Endodermal cell (in vitro differentiated cells): ENCODE results near the gene BOLA3. TPM values are rescaled to one million over a fixed set of nuclear protein-coding genes. Genes with fewer than 3 reads are reported as not detected.

Experiments
- DNase-seq: peaks from one replicate; pipeline ENCODE4 v3.0.0-alpha.2; 2017
- H3K27ac ChIP-seq: 2 replicates; pipeline ENCODE4 v1.5.1; 2013; ENCODE audit warnings: mild to moderate bottlenecking, low read depth, low read length, moderate library complexity
- H3K27me3 ChIP-seq: 2 replicates; pipeline ENCODE4 v1.6.1; 2013; ENCODE audit warnings: mild to moderate bottlenecking, low read length, moderate library complexity; ENCODE audit not compliant: insufficient read depth, control insufficient read depth, poor library complexity, severe bottlenecking
- H3K36me3 ChIP-seq: 2 replicates; pipeline ENCODE4 v1.7.0; 2013; ENCODE audit warnings: mild to moderate bottlenecking, low read length, moderate library complexity; ENCODE audit not compliant: control insufficient read depth, insufficient read depth
- H3K4me1 ChIP-seq: one replicate; pipeline ENCODE4 v1.7.0; 2013; ENCODE audit warnings: low read length; ENCODE audit not compliant: control insufficient read depth, insufficient read depth
- H3K4me3 ChIP-seq: 2 replicates; pipeline ENCODE4 v1.5.1; 2013; ENCODE audit warnings: mild to moderate bottlenecking, low read length, moderate library complexity
- H3K9ac ChIP-seq: 2 replicates; pipeline ENCODE4 v1.6.1; 2013; ENCODE audit warnings: mild to moderate bottlenecking, low read length, moderate library complexity; ENCODE audit not compliant: poor library complexity, severe bottlenecking; ENCODE audit errors: extremely low read depth
- H3K9me3 ChIP-seq: 2 replicates; pipeline ENCODE4 v1.6.1; 2013; ENCODE audit warnings: mild to moderate bottlenecking, low read length, moderate library complexity; ENCODE audit not compliant: control insufficient read depth
- H3K27ac Mint-ChIP-seq: 2 replicates; pipeline ENCODE4 v1.8.0; 2020; ENCODE audit warnings: mixed read lengths
- H3K27me3 Mint-ChIP-seq: 2 replicates; pipeline ENCODE4 v1.8.0; 2021; ENCODE audit warnings: mild to moderate bottlenecking, mixed read lengths; ENCODE audit not compliant: insufficient read depth
- H3K36me3 Mint-ChIP-seq: 2 replicates; pipeline ENCODE4 v1.8.0; 2020; ENCODE audit warnings: low read depth, mixed read lengths
- H3K4me1 Mint-ChIP-seq: 2 replicates; pipeline ENCODE4 v1.8.0; 2020; ENCODE audit warnings: mixed read lengths
- H3K4me3 Mint-ChIP-seq: 2 replicates; pipeline ENCODE4 v1.8.0; 2020; ENCODE audit warnings: mild to moderate bottlenecking, moderate library complexity, mixed read lengths
- H3K9me3 Mint-ChIP-seq: 2 replicates; pipeline ENCODE4 v1.8.0; 2020; ENCODE audit warnings: mild to moderate bottlenecking, mixed read lengths
- CTCF ChIP-seq: fragments of 200-600 bp; sonication (generic); conservative IDR thresholded peaks from 2 replicates; pipeline ENCODE4 v1.5.0; 2021; ENCODE audit warnings: antibody characterized with exemption, mild to moderate bottlenecking
- WGBS, 2 experiments: methylation state at CpG; one replicate each; pipeline versions ENCODE4 v1.1.5 to v1.1.7; 2013; ENCODE audit warnings: missing lambda C conversion rate in 2 of 2, mixed read lengths in 1 of 2; ENCODE audit not compliant: insufficient coverage in 1 of 2, insufficient read length in 1 of 2; 5-methylcytosine and 5-hydroxymethylcytosine counted together
- total RNA-seq, 2 donors: library from RNA; stranded (reverse); fragmentation: NEBNext Ultra II Directional in 1 of 2; extraction: Animal tissue kit (Norgen Biotek cat#: 25700) in 1 of 2; gene quantifications; 2 replicates in 1 of 2; 3 replicates in 1 of 2; pipeline ENCODE4 v1.2.1, GENCODE V29; 2021

BOLA3 gene
- total RNA-seq, 2 donors from 2014 or later: 42.5 to 43.2 TPM

GRCh38 chr2:74101574-74102300 lies 46.0 kb downstream of the BOLA3 start:
- Histone ChIP-seq H3K9me3 (no peaks in the 10 kb centered on the region), H3K9ac (no peak overlapping the region), H3K4me1 (no peaks in the 10 kb centered on the region), H3K36me3 (peaks cover 40% of the 10 kb centered on the region), H3K4me3 (no peak overlapping the region), H3K27me3 (no peaks in the 10 kb centered on the region), H3K27ac (no peak overlapping the region)
- H3K4me3 Mint-ChIP-seq: no peak overlapping the region
- WGBS, 2 experiments: 96 to 98% methylated on average over 22 to 38 of the region's 39 CpGs
- TF ChIP-seq CTCF: no peak
- H3K36me3 Mint-ChIP-seq: peaks cover 39% of the 10 kb centered on the region
- no peaks in the 10 kb centered on the region for H3K9me3 Mint-ChIP-seq
- H3K27ac Mint-ChIP-seq: no peak overlapping the region
- H3K27me3 Mint-ChIP-seq: no peaks in the 10 kb centered on the region
- peak; percentile 30 for DNase-seq
- peaks cover 9% of the 10 kb centered on the region for H3K4me1 Mint-ChIP-seq

- Mint-ChIP-seq H3K9me3 (no peaks in the 10 kb centered on the region), H3K27me3 (no peaks in the 10 kb centered on the region), H3K36me3 (peaks cover 47% of the 10 kb centered on the region), H3K4me3 (no peak overlapping the region), H3K27ac (no peak overlapping the region), H3K4me1 (no peaks in the 10 kb centered on the region)
- H3K4me1 ChIP-seq: no peaks in the 10 kb centered on the region
- no peak overlapping the region for H3K4me3 ChIP-seq
- no peak overlapping the region for H3K27ac ChIP-seq
- WGBS, 2 experiments: 93 to 97% methylated on average over 11 to 25 of the region's 25 CpGs
- no peaks in the 10 kb centered on the region for H3K27me3 ChIP-seq
- no peaks in the 10 kb centered on the region for H3K9me3 ChIP-seq
- TF ChIP-seq CTCF: no peak
- H3K9ac ChIP-seq: no peak overlapping the region
- peak; percentile 27 for DNase-seq
- H3K36me3 ChIP-seq: peaks cover 46% of the 10 kb centered on the region
Measured at GRCh38 chr2:74100254-74101216, 47.2 kb downstream of the BOLA3 start.

GRCh38 chr2:74099835-74100234 lies 47.9 kb downstream of the BOLA3 start:
- H3K9ac ChIP-seq: no peak overlapping the region
- 94 to 100% methylated on average over 3 to 7 of the region's 7 CpGs for WGBS, 2 experiments
- no peaks in the 10 kb centered on the region for H3K27me3 Mint-ChIP-seq

More at GRCh38 chr2:74099835-74100234, 47.9 kb downstream of the BOLA3 start:
- Histone ChIP-seq H3K27me3 (no peaks in the 10 kb centered on the region), H3K9me3 (no peaks in the 10 kb centered on the region), H3K4me3 (no peak overlapping the region), H3K36me3 (peaks cover 48% of the 10 kb centered on the region), H3K27ac (no peak overlapping the region), H3K4me1 (no peaks in the 10 kb centered on the region)
- peak; percentile 30 for DNase-seq
- H3K27ac Mint-ChIP-seq: no peak overlapping the region
- H3K4me3 Mint-ChIP-seq: no peak overlapping the region
- TF ChIP-seq CTCF: no peak
- H3K9me3 Mint-ChIP-seq: no peaks in the 10 kb centered on the region
- peaks cover 49% of the 10 kb centered on the region for H3K36me3 Mint-ChIP-seq
- H3K4me1 Mint-ChIP-seq: no peaks in the 10 kb centered on the region
